SU-DHL-6 (cell line): ENCODE measurements around the gene CAMSAP1.

ENCODE experiments used
- EZH2phosphoT487 ChIP-seq: fragments of 200-600 bp; sonication (generic), shearing (Covaris generic); conservative IDR thresholded peaks from 2 replicates; pipeline ENCODE4 v1.6.1; 2018; ENCODE audit warnings: mild to moderate bottlenecking, antibody characterized with exemption, low read length, moderate library complexity, mixed read lengths
- TF ChIP-seq, protein P1 (sequence below): fragments of 200-600 bp; sonication (generic); IDR thresholded peaks from one replicate; pipeline ENCODE4 v1.5.1; 2017; ENCODE audit warnings: antibody characterized with exemption, mild to moderate bottlenecking, low read length, moderate library complexity; ENCODE audit not compliant: insufficient read depth, poor library complexity, severe bottlenecking

DNA sequence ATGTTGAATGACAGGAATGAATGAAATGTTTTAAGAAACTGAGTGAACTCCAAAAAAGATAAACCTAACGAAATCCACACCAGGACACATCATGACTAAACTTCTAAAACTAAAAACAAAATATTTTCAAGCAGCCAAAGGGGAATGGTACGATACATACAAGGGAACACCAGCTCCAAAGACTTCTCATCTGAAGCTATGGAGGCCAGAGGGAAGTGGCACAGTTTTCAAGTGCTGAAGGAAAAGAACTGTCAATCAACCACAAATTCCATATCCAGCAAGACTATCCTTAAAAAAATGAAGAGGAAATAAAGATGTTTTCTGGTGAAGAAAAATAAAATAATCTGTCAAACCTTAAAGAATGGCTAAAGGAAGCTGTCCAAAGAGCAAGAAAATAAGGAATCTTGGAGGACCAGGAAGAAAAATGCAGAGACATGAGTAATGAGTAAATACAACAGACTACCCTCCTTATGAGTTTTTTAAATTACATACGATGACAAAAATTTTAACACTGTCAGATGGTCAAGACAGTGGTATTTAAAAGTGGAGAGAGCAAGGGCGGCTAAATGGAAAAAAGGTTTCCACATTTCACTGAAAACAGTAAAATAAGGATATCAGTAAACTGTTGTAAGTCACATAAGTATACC lies 12.0 kb downstream of the CAMSAP1 start:
- TF ChIP-seq EZH2phosphoT487 = no peak
- TF ChIP-seq, protein P1, sequence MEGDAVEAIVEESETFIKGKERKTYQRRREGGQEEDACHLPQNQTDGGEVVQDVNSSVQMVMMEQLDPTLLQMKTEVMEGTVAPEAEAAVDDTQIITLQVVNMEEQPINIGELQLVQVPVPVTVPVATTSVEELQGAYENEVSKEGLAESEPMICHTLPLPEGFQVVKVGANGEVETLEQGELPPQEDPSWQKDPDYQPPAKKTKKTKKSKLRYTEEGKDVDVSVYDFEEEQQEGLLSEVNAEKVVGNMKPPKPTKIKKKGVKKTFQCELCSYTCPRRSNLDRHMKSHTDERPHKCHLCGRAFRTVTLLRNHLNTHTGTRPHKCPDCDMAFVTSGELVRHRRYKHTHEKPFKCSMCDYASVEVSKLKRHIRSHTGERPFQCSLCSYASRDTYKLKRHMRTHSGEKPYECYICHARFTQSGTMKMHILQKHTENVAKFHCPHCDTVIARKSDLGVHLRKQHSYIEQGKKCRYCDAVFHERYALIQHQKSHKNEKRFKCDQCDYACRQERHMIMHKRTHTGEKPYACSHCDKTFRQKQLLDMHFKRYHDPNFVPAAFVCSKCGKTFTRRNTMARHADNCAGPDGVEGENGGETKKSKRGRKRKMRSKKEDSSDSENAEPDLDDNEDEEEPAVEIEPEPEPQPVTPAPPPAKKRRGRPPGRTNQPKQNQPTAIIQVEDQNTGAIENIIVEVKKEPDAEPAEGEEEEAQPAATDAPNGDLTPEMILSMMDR = no peak
